ENCODE data around the gene LIMD2. TPM values are rescaled to one million over a fixed set of nuclear protein-coding genes. Genes with fewer than 3 reads are reported as not detected.
"Not testable (repeated sequence)": the region's sequence is repeated elsewhere in the genome, so short reads cannot be mapped to it uniquely, and the experiment has no call there.

LIMD2 gene
- 191 TPM for total RNA-seq

DNA sequence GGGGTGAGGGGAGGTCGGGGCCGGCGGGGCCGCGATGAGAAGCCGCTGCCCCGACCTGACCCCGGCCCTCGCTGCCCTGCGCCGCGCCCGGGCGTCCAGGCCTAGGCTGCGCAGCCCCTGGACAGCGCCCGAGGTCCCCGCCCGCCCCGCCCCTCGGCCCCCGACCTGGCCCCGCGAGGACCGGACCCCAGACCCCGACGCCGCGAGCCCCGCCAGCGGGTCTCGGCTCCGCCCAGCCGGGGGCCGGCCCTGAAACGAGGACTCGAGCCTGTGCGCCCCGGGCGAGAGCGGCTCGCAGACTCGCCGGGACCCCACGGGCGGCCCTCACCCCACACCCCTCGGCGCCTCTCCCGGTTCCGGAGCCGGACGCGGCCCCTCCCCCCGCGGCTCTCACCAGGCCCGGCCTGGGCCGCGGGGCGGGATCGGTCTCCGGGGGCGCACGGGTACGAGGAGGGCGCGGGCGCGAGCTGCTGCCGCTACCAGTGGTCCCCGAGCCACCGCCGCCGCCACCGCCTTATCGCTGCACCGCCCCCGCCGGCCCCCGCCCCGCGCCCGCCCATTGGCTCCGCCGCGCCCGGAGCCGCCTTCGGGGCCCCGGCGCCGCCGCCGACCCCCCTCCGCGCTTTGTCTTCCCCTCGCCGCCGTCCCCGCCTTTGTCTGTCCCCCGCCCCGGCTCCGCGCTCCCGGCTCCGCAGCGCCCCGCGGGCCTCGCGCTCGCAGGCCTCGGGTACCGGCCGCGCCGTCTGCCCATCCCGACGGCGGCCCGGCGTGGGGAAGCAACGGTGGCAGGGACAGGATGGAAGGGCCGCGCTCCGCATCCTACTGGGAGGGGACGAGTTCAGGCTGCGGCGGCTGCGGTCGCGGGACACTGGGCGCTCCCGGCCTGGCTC is at the start of gene LIMD2:
LIMD2 (minus strand) TSS at position 488 of the 890 bp plus-strand sequence. CDS start 827 bp downstream, outside the sequence.
- peak; percentile 65 to 81 (median 74) for DNase-seq (ENCODE audit: low read depth in 2 of 3, low spot score in 2 of 3)

DNA sequence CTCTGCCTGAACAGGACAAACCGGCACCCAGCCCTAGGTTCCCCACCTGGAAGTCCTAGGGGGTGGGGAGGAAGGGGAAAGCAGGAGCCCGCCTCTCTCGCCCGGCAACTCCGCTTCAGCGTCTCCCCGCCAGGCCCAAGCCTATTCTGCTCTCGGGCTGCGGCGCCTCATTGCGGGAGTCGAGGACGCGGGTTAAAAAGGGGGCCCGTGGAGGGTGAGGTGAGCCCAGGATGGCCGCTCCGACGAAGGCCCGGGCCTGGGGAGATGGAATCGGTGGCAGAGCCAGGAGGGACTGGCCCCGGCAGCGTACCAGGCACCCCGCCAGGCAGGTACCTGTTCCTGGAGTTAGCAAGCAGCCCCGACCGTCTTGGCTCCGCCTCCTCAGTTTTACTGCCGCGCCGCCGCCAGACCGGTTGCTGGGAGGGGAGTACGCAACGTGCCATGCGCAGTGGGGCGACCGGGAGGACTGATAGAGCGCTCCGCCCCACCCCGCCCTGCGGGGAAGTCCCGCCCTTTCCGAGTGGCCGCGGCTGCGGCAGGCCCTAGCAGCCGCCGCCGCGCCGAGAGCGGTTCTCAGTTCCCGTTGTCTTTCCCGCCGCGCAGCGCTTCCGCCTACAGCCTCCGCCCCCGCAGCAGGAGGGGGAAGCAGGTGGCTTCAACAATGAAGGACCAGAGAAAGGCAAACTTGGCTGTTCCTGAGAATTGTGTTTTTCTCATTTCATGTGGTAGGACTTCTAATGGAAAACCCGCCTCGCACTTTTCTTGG is 41.7 kb upstream of the LIMD2 start, which contains the start of gene STRADA:
STRADA (minus strand) TSS at position 392 of the 766 bp plus-strand sequence. CDS start 13,430 bp downstream, outside the sequence.
- DNase-seq (ENCODE audit: low read depth in 2 of 3, low spot score in 2 of 3): peak; percentile 95 to 99 (median 98)

DNA sequence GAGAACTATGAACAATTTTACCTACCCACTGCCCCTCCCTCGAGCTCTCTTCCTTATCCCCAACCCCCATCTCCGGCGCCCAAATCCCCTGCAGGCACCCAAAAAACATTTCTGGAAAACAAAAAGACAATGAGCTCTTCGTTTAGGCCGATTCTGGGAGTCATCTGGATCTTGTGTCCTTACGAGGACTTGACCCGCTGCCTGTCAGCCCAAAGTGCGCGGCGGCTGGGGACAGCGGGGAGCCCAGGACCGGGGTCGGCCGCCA is 41.1 kb upstream of the LIMD2 start:
- no peak for DNase-seq (ENCODE audit: low read depth in 2 of 3, low spot score in 2 of 3)

DNA sequence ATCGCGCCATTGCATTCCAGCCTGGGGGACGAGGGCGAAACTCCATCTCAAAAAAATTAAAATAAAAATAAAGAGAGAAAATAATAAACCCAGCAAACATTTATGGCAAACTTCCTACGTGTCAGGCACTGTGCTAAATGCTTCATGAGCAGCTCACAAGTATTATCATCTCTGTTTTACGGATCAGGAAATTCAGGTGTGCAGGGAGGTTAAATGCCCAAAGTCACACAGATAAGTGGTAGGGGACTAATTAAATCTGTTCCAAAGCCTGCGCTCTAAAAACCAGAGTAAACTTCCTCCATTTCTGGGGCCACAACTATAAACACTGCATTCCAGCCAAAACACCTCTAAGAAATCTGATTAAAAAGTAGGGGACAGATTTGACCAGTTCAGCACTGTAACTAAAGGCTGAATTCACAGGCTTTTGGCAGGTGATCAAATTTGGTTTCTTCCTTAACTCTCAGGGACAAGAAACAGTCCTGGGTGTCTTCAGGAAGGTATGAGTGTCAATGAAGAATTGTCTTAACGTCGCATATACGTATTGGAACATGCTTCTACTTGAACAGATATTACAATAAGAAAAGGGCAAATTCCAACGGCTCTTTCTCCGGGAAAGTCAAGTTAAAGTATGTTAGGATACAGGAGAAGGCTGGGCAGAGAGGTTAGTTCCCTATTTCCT is 40.7 kb upstream of the LIMD2 start:
- peak in 2 of 3 donors; percentile 11 to 22 for DNase-seq (ENCODE audit: low read depth in 2 of 3, low spot score in 2 of 3)

DNA sequence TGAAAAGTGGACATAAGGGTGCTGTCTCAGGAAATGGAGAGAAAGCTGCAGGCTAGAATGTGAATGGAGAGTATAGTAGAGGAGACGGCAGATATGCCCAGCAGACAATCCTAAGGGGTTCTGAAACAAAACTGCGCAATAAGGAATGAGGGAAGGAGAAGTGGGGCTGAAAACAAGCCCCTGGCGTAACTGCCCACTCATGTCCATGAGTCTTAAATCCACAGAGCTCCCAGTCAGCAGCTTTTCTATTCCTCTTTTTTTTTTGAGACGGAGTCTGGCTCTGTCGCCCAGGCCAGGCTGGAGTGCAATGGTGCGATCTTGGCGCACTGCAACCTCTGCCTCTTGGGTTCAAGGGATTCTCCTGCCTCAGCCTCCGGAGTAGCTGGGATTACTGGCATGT is 35.8 kb upstream of the LIMD2 start:
- no peak for DNase-seq (ENCODE audit: low read depth in 2 of 3, low spot score in 2 of 3)

DNA sequence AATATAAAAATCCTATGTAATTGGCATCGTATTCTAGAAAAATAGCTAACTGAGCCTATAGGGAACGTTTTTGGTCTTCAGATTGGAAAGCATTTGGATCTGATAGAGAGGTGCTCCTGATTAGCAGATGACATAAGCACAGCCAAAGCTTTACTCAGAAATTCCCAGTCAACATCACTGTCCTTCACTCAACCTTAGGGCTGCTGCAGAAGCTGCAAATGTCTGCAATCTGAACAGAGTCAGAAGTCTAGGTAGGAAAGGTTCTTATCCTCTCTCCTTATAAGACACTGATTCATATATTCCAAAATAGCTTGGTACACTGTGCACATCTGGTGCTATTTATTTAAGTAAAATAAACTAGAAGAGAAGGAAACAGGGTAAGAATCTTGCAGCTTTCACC is 22.5 kb upstream of the LIMD2 start:
- no peak for DNase-seq (ENCODE audit: low read depth in 2 of 3, low spot score in 2 of 3)

DNA sequence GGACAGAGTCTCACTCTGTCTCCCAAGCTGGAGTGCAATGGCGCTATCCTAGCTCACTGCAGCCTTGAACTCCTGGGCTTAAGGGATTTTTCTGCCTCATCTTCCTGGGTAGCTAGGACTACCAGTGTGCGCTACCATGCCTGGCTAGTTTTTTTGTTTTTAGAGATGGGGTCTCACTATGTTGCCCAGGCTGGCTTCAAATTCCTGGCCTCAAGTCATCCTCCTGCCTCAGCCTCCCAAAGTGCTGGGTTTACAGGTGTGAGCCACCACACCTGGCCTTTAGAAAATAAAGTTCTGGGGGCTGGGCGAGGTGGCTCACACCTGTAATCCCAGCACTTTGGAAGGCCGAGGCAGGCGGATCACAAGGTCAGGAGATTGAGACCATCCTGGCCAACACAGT is 20.3 kb upstream of the LIMD2 start:
- not testable (repeated sequence) for DNase-seq (ENCODE audit: low read depth in 2 of 3, low spot score in 2 of 3)

DNA sequence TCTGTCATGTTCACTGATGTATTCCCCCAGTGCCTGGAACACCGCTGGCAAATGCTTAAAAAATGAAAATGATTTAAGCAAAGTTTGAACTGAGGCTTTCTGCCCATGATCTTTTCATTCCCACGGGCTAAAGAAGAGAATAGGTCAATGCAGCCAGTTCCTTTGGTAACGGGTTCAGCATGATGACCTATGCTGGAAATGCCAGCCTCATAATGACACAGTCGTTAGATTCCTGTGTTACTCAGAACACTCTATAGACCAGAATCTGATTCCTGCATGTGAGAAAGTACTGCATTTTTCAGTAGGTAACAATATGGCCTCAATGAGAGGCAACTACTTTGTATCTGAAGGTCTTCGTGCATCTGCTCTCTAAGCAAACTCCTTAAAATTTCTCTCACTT is 19.1 kb upstream of the LIMD2 start:
- no peak for DNase-seq (ENCODE audit: low read depth in 2 of 3, low spot score in 2 of 3)

DNA sequence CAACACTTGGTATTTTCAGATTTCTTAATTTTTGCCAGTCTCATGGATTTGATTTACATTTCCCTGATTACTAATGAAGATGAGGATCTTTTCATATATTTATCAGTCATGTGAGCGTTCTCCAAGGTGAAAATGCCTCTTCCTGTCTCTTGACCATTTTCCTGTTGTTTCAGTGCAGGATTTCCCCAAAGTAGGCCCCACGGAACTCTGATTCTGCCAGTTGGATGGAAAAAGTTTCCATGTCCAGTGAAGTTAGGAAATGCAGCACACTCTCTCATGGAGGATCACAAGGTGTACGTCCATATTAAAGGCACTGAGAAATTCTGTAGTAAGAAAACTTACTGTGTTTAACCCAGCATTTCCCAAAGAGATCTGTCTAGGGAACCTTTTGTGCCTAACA is 16.5 kb upstream of the LIMD2 start:
- no peak for DNase-seq (ENCODE audit: low read depth in 2 of 3, low spot score in 2 of 3)

DNA sequence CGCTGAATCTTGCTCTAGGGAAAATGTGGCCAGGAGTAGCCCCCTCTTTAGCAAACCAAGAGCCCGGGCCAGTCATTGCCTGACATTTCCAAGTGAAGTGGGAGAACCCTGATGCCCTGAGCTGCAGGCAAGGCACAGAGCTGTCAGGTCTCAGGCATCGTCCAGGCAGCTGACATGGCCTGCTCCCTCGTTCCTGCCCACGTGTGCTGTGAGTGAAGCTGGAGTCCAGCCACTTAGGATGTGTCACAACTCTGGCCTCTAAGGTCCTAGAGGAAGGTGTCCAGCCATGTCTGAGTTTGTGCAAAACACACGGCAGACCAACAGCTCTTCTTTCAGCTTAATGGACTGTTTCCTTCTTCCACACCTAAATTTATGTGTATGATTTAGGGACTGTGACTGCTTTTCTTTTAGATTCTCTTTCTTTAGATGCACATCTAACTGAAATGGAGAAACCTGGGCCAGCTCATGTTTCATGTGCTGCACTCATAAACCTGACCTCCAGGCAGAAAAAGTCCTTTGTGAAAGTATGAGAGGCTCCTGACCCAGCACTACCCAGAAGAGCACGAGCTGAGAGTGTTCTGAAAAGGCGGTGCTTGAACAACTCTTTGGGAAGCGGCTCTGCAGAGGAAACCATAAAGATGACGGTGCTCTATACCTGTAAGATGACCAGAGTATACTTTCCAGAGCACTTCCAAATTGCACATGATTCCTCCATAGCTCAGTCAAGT is 14.8 kb upstream of the LIMD2 start:
- DNase-seq (ENCODE audit: low read depth in 2 of 3, low spot score in 2 of 3): no peak

DNA sequence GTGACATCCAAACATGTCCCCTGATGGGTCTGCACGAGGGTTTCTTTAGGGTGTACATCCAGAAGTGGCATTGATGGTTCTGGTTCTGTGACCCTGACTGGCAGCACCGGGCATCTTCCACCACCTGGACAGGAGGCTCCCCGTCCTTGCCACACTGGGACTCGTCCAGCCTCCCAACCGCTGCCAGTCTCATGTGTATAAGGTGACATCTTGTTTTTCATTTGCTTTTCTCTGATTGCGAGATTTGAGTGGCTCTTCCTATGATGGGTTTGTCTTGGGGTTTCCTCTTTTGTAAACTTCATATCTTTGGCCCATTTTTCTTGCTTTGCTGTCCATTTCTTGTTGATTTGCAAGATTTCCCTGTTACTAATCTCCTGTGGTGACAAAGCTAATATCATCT is 9.2 kb upstream of the LIMD2 start:
- no peak for DNase-seq (ENCODE audit: low read depth in 2 of 3, low spot score in 2 of 3)

DNA sequence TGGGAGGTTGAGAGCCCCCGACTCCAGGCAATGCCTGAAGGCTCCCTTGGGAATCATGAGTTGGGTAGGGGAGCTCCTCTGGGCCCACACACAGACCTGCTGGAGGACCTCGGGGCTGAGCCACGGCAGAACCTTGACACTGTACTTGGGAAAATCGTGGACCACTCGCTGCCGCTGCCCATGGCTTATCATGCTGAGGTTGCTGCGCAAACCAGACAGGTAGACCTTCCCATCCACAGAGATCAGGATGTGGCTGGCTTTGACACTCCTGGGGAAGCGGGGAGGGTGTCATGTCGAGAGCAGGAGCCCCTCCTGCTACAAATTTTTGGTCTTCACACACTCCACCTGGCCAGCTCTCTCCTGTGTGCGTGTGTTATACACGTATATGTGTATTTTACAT is 7.2 kb upstream of the LIMD2 start:
- no peak for DNase-seq (ENCODE audit: low read depth in 2 of 3, low spot score in 2 of 3)

DNA sequence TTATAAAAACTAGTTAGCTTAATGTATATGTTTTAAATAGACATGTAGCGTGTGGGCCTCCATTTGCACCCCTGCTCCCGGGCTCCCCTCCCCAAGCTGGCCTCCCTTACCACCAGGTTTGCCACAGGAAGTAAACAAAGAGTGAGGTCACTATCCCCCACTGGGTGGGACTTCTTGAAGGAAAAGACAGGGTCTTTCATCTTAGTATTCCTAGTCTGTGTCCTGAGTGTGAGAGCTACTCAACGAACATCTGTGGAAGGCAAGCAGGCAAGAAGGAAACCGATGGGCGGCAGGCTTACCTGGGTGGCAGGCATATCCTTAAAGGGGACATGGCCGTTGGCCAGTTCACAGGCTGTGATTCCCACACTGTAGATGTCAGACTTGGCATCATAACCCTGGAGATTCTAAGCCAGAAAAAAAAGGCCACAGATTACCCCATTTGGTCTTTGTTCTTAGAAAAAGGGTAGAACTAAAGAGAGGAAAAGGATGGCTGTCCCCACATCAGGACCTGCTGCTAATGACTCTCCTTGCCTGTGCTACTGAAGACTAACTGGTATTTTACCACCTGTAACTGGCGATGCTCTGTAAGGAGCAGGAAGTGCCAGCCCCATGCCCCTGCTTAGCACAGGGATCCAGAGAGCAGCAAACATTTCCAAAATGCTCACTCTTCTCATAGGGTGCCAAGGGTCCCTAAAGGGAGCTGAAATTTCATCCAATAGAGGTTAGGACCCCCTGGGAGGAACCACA is 6.6 kb upstream of the LIMD2 start:
- DNase-seq (ENCODE audit: low read depth in 2 of 3, low spot score in 2 of 3): no peak

DNA sequence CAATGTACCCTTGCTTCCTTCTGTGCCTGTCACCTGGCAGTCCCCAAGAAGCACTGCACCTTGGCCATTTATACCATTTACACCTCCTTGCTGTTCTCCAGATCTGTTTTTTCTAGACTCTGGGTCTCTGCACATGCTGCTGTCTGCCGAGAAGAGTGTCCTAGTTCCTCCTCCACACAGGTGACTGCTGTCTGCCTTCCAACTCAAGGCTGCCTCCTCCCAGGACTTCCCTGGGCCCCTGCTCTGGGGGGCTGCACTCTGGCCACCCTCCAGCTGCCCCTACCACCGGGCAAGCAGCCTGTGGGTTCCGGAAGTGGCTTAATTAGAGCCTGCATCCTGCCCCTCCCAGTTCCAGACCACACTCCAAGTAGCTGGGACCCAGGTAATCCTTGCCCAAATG is 5.7 kb upstream of the LIMD2 start:
- no peak for DNase-seq (ENCODE audit: low read depth in 2 of 3, low spot score in 2 of 3)

DNA sequence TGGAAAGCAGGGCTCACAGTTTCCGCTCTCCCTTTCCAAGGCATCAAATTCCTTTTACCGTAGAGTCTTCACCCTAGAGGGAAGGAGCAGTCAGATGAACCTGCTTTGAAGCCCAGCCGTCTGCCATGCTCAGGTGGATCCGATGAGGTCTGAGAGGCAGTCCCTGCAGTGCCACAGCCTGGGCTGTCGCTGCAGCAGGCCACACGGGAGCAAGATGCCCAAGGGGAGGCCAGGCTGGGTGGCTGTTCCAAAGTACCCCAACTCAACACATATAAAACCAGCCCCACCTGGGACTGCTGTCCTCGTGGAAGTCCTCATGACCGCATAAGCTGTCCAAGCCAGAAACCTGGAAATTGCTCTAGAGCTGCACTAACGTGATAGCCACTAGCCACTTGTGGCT is 4.9 kb upstream of the LIMD2 start:
- no peak for DNase-seq (ENCODE audit: low read depth in 2 of 3, low spot score in 2 of 3)

DNA sequence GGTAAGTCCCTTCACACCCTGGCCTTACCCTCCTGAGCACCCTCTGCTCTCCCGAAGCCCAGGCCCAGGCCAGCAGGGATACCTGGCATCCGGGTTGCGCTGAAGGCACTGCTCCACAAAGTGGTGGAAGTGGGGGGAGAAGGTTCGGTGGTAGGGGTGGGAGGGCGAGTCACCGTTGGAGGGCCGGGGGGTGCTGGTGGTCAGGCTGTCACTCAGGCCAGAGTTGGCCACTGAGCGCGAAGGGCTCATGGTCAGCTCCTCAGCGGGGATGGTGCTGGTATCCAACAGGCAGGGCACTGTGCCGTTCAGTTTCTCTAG is 4.3 kb upstream of the LIMD2 start:
- DNase-seq (ENCODE audit: low read depth in 2 of 3, low spot score in 2 of 3): no peak

DNA sequence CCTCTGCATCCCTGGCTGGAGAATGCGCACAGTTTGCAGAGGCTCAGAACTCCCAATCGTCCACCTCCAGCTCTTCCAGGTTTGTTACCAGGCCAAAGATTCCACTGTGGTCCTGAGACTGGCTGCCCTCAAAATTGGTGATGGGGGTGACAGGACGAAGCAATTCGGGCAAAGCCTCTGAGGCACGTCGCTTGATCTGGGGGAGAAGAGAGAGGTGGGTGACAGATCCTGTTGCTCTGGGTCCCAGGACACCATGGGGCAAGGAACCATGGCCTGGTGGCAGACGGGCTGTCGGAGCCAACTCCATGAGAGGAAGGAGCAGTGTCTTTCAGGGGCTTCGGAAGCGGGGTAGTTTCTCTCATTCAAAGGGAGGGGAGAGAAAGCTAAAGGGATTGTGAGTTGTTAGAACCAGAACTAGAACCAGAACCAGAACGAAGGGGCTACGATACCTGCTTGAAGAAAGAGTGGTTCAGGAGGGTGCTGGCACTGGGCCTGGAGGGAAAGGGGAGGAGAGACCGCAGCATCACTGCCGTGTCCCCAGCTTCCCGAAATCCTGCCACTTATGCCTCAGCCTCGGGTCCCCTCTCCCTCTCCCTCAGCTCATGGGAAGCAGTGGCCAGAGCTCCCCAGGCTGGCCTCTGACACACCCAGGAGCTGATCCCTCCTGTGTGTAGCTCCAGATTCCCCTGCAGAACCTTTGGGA is 3.8 kb upstream of the LIMD2 start:
- no peak for DNase-seq (ENCODE audit: low read depth in 2 of 3, low spot score in 2 of 3)

DNA sequence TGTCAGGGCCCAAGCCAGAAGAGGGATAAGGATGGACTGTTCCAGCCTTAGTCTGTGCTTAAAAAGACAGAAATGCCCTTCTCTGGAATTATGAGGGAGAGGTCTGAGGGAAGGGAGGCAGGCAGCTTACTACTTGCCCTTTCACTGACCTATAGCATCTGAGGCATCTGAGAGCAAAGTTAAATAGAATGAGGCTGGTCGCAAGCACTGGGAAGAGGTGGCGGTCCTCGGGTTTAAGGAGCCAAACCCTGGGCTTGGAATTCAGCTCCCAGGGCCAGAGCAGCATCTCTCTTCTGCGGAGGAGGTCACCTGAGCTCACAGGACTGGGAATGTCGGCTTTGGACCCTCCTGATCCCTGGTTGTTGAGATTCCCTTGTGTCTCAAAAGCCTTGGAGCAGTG is 3.1 kb upstream of the LIMD2 start:
- no peak for DNase-seq (ENCODE audit: low read depth in 2 of 3, low spot score in 2 of 3)

DNA sequence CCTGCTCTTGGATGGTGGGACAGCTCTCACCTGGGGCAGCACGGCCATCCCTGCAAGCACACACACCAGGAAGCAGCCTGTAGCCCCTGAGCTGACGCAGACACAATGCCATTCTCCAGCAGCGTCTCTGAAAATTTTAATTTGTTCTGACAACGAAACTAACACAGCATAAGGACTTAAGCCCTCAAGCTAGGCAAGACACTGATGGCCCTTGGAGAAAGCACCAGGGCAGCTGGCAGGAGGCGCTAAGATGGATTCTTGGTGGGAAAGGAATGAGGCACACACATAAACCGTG is 2.7 kb upstream of the LIMD2 start:
- DNase-seq (ENCODE audit: low read depth in 2 of 3, low spot score in 2 of 3): no peak

Data from hematopoietic multipotent progenitor cell (in vitro differentiated cells).